MM.1S (cell line): ENCODE data around the gene HECTD4.

Experiments
- EZH2 ChIP-seq: fragments of 300-600 bp; sonication (generic); optimal IDR thresholded peaks from 2 replicates; pipeline ENCODE3; 2017; ENCODE audit warnings: low read depth, mild to moderate bottlenecking, antibody characterized with exemption, low read length, mixed read lengths
- EZH2phosphoT487 ChIP-seq: fragments of 300-600 bp; sonication (generic); IDR thresholded peaks from 2 replicates; pipeline ENCODE4 v1.6.1; 2018; ENCODE audit warnings: antibody characterized with exemption, low read length
- TF ChIP-seq, protein P1 (sequence below): fragments of 300-600 bp; sonication (generic); IDR thresholded peaks from 2 replicates; pipeline ENCODE4 v1.5.1; 2016; ENCODE audit warnings: antibody characterized with exemption, low read length, mixed read lengths

DNA sequence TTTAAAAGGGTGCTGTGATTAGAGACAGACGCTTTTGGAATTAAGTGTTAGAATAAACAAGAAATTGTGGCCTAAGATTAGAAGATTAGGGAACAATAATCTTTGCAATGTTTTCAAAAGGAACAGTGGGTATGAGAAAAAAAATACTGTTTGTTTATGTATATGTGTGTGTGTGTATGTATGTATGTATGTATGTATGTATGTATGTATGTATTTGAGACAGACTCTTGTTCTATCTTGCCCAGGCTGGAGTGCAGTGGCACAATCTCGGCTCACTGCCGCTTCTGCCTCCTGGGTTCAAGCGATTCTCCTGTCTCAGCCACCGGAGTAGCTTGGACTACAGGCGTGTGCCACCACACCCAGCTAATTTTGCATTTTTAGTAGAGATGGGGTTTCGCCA, 175.3 kb downstream of the HECTD4 start:
- TF ChIP-seq, protein P1, sequence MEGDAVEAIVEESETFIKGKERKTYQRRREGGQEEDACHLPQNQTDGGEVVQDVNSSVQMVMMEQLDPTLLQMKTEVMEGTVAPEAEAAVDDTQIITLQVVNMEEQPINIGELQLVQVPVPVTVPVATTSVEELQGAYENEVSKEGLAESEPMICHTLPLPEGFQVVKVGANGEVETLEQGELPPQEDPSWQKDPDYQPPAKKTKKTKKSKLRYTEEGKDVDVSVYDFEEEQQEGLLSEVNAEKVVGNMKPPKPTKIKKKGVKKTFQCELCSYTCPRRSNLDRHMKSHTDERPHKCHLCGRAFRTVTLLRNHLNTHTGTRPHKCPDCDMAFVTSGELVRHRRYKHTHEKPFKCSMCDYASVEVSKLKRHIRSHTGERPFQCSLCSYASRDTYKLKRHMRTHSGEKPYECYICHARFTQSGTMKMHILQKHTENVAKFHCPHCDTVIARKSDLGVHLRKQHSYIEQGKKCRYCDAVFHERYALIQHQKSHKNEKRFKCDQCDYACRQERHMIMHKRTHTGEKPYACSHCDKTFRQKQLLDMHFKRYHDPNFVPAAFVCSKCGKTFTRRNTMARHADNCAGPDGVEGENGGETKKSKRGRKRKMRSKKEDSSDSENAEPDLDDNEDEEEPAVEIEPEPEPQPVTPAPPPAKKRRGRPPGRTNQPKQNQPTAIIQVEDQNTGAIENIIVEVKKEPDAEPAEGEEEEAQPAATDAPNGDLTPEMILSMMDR, result no peak
- TF ChIP-seq EZH2 (no peak), EZH2phosphoT487 (no peak)
